HG03280 (cell line): ENCODE measurements around the gene CCDC27.

Experiments used
- ATAC-seq: cut with Tn5 transposase; IDR thresholded peaks from one replicate; pipeline ENCODE4 v1.9.1; 2021; ENCODE audit warnings: mild to moderate bottlenecking, moderate library complexity; ENCODE audit not compliant: unreplicated experiment

CCDC27 gene

DNA sequence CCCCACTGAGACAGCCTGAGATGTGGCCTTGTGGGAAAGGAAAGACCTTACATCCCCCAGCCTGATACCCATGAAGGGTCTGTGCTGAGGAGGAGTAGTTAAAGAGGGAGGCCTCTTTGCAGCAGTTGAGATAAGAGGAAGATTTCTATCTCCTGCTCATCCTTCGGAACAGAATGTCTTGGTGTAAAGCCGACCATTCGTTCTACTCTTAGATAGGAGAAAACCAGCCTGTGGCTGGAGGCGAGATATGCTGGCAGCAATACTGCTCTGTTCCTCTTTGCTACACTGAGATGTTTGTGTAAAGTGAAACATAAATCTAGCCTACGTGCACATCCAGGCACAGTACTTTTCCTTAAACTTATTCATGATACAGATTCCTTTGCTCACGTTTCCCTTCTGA lies 1.5 kb upstream of the CCDC27 start:
- no peak for ATAC-seq

- ATAC-seq = no peak
Measured at GRCh38 chr1:3753656-3754454, 1.6 kb downstream of the CCDC27 start.

DNA sequence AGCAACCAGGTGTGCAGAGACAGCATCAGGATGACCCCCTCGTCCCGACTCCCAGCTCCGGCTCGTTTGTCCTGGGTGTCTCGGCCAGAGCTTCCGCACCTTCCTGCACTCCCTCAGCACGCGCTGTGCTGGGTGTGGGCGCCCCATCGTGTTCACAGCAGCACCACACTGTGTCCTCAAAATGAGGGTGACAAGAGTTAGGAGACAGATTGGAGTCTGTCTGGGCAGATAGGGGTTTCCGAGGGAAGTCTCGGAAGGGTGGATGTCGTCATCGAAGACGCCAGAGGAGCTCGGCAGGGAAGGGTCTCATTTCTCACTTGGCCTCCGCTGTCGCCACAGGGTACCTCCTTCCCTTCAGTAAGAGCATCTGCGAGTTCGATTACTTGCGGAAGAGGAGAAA lies 4.1 kb downstream of the CCDC27 start:
- ATAC-seq = no peak

DNA sequence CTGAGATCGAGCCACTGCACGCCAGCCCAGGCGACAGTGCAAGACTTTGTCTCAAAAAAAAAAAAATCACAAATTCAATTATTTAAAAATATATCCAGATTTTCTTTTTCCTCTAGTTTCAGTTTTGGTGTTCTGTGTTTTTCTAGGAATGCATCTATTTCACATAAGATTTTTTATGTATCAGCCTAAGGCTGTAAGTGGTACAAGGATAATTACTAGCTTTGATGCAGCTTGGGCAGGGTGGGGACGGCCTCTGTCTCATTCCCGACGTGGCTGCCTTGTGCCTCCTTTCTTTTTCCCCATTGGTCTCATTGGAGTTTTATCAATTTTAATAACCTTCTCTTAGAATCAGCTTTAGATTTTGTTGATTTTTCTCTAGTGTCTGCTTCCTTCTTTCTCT lies 6.9 kb downstream of the CCDC27 start:
- ATAC-seq = no peak

- no peak for ATAC-seq
Measured at GRCh38 chr1:3759796-3760195, 7.5 kb downstream of the CCDC27 start.

- no peak for ATAC-seq
Measured at GRCh38 chr1:3761296-3762010, 9.2 kb downstream of the CCDC27 start.

DNA sequence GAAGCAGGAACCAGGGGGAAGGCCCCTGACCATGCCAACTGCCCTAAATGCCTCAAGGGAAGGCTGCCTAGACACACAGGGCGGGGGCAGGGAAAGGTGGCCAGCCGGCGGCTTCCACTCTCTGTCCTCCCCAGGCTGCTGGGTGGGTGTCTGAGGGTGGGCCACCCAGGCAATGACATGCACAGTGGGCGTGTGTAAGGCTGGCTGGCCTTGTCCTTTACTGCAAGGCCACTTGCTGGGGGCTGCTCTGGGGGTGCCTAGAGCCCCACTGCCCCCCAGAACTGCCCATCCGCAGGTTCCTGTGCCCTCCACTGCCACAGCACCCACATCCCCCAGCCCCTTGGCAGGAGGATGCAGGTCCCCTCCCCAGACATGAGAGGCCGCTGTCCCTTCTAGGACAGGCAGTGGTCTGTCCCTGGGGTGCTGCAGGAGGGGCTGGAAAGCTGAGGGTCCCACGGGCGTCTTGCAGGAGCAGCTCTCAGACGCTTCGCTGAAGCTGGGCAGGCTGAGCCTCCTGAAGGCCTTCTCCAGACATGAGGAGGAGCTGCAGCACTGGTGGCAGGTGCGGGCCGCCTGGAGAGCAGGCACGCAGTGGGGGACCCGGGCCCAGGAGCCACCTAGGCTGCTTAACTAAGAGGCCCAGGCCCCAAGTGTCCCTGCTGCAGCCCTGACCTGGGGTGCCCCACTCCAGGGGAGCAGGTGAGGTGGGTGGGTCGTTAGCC lies 10.1 kb downstream of the CCDC27 start:
- ATAC-seq = no peak

DNA sequence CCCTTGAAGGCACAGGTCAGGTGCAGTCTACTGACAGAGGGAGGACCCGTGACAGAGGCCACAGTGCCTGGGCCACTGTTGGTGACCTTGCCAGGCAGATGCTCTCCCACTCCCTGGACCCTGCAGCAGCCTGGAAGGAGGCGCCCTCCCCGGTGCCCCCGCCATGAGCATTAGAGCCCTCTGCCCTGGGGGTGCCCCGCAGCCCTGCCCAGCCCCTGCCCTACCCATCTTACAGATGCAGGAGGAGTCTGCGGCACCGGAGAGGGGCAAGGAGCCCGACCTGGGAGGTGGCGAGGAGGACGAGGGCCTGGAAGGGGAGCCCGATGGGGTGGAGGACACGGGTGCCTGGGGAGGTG lies 10.6 kb downstream of the CCDC27 start:
- no peak for ATAC-seq

GRCh38 chr1:3763351-3764125 lies 11.3 kb downstream of the CCDC27 start:
- ATAC-seq = no peak

DNA sequence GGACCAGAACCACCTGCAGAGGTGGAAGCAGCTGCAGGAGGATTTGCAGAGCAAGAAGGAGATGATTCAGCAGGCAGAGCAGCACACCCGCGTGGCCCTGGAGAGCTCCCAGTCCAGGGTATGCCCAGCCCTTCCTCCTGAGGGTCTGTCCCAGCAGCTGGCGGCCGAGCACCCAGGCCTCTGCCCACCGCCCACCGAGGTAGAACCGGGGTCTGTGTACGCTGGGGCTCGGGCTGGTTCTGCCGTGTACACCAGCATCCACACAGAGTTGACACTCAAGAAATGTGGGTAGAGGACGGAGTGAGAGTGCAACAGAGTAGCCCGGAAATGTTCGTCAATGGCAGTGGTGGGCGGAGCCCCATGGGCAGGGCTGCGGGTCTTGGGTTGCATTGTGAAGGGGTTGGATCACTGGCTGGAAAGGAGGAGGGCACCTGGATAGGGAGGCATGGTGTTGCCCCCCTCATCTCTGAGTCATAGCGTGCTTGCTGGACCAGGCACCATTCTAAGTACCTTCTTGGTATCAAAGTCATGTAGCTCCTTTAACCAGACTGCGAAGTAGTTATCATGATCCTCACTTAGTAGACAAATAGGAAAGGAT lies 15.2 kb downstream of the CCDC27 start:
- ATAC-seq = no peak

GRCh38 chr1:3768811-3769390 lies 16.7 kb downstream of the CCDC27 start:
- ATAC-seq = no peak

- ATAC-seq = no peak
Measured at GRCh38 chr1:3770047-3770765, 18.0 kb downstream of the CCDC27 start.

DNA sequence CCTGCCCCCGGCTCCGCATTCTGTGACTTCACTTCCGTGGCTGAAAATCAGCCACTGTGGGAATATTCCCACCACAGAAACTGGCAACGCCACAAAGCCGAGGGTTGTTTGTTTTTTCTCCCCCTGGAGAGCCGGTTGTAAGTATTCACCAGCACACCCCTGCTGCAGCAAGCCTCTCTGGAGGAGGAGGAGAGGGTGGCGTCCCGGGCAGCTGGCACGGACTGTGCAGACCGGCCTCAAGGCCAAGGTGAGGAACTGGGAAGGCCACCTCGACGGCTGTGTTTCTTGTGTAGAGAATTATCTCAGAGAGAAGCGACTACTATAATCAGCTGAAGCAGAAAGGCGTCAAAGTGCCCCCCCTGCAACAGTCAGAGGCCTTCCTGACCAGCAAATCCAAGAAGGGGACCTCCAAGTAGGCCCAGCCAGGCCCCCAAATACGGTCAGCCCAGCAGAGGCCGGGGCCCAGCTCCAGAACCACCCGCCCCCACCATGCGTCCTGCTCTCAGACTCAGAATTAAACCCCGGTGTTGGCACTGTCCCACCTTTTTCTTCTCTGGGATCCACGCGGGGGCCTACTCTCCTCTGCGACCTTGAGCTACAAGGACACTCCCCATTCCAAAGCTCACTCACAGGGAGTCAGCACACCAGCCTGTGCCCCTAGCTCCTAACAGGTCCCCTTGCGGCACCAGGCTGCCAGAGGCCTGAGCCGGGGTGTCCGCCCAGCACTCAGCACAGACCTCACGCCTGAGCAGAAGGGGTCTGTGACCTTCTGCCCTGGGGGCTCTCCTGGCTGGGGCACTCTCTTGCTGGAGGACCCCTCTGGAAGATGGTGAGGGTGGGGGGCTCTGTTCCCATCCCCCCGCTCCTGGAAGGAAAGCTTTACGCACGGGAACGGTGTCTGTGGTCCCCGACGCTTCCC lies 19.1 kb downstream of the CCDC27 start:
- ATAC-seq = no peak

GRCh38 chr1:3772027-3772714 lies 19.9 kb downstream of the CCDC27 start:
- ATAC-seq = peak; percentile 71

DNA sequence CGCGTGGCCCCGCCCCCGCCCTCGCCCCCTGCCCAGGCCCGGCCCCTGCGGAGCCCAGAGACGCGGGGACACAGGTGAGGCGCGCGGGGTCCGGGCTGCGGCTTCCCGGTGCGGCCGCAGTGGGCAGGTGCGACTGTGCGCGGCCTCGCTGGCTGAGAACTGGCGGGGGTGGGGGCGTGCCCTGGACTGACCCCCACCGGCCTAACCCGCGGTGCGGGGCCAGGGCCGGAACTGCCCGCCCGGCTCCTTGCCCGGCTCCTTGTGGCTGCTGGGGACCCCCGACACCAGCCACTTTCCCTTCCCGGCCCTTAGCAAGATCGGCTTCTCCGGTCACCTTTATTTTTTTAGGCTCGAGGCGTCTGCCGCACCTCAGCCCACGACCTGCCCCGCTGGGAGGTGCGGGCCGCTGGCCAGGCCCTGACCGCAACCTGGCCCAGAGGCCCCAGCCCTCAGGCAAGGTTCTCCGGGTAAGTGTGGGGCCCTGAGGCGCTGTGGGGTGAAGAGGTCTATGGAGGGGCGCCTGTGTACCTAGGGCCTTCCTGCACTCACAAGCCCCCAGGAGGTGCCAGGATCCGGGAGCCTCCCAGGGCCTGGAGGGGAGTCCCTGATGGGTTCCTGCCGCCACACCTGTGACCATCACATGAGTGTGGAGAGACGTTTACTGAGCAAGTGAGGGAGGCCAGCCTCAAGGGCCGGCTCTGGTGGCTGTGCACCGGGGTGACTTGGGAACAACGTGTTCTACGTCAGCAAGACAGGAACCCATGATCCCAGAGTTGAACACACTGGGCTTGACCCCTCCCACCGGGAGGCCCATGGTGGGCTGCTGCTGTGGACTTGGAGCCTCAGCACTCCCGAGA lies 20.7 kb downstream of the CCDC27 start, which contains the start of gene SMIM1:
Gene SMIM1, plus strand, starts transcription at position 35 of the 857 bp plus-strand sequence. CDS start 2,625 bp downstream, outside the sequence.
- ATAC-seq = no peak

GRCh38 chr1:3773572-3774275 lies 21.5 kb downstream of the CCDC27 start:
- ATAC-seq = no peak
